PC-9 (cell line): ENCODE measurements around the gene LRRC56. TPM values are rescaled to one million over a fixed set of nuclear protein-coding genes. Genes with fewer than 3 reads are reported as not detected.

Experiments
- BruUV-seq: library from RNA; stranded (reverse); fragments of 400-500 nt; replicated peaks from 2 replicates; lab custom pipeline; 2021; lab: Mats Ljungman, UMichigan
- CTCF ChIA-PET: fragments of 300-600 bp; sonication (Branson Sonifier 250); formaldehyde crosslinking; loops from one replicate; lab custom pipeline; 2022; ENCODE audit warnings: antibody characterized with exemption; lab: Charles Lee
- POLR2A ChIA-PET: fragments of 300-600 bp; sonication (Branson Sonifier 250); formaldehyde crosslinking; loops from one replicate; lab custom pipeline; 2022; ENCODE audit warnings: antibody characterized with exemption; ENCODE audit not compliant: unreplicated experiment; lab: Charles Lee
- DNase-seq, 2 experiments: peaks; one replicate each; pipeline versions ENCODE4 v3.0.0 to v3.0.0-alpha.2; 2015 to 2022; ENCODE audit warnings: mixed read lengths in 1 of 2
- H2AFZ ChIP-seq: fragments of 200-600 bp; sonication (generic); 2 replicates; pipeline ENCODE4 v1.8.1; 2017; ENCODE audit warnings: antibody characterized with exemption
- H3F3A ChIP-seq: fragments of 200-600 bp; sonication (generic); 2 replicates; pipeline ENCODE4 v1.8.1; 2017; ENCODE audit warnings: antibody characterized with exemption, mild to moderate bottlenecking, low read depth; ENCODE audit not compliant: insufficient read depth
- H3K27ac ChIP-seq: fragments of 200-600 bp; sonication (generic); 2 replicates; pipeline ENCODE4 v1.6.1; 2016; ENCODE audit warnings: mixed run types
- H3K27me3 ChIP-seq: fragments of 200-600 bp; sonication (generic); 2 replicates; pipeline ENCODE4 v1.6.1; 2016; ENCODE audit warnings: low read depth, mixed run types; ENCODE audit not compliant: insufficient read depth
- H3K36me3 ChIP-seq: fragments of 200-600 bp; sonication (generic); 2 replicates; pipeline ENCODE4 v1.6.1; 2016; ENCODE audit warnings: low read depth, mixed run types
- H3K4me1 ChIP-seq: fragments of 200-600 bp; sonication (generic); replicated peaks from 2 replicates; pipeline ENCODE4 v1.6.1; 2016; ENCODE audit warnings: mixed run types; ENCODE audit not compliant: insufficient read depth
- H3K4me2 ChIP-seq: fragments of 200-600 bp; sonication (generic); 2 replicates; pipeline ENCODE4 v1.6.1; 2017; ENCODE audit warnings: mixed run types
- H3K4me3 ChIP-seq: fragments of 200-600 bp; sonication (generic); 2 replicates; pipeline ENCODE4 v1.6.1; 2016; ENCODE audit warnings: mixed run types
- H3K79me2 ChIP-seq: fragments of 200-600 bp; sonication (generic); 2 replicates; pipeline ENCODE4 v1.6.1; 2017; ENCODE audit warnings: low read depth, mixed run types
- H3K9me2 ChIP-seq: fragments of 200-600 bp; sonication (generic); 2 replicates; pipeline ENCODE4 v1.8.1; 2017; ENCODE audit warnings: mild to moderate bottlenecking; ENCODE audit not compliant: insufficient read depth
- H3K9me3 ChIP-seq: fragments of 200-600 bp; sonication (generic); 2 replicates; pipeline ENCODE4 v1.8.1; 2016; ENCODE audit warnings: low read depth; ENCODE audit not compliant: insufficient read depth
- H4K20me1 ChIP-seq: fragments of 200-600 bp; sonication (generic); 2 replicates; pipeline ENCODE4 v1.8.1; 2017; ENCODE audit not compliant: insufficient read depth
- EZH2 ChIP-seq: fragments of 200-600 bp; sonication (generic); IDR thresholded peaks from 2 replicates; pipeline ENCODE4 v1.8.0; 2017; ENCODE audit warnings: antibody characterized with exemption, low read depth
- intact Hi-C: fragments of 100-400 bp; cut with micrococcal nuclease; formaldehyde crosslinking; loops from one replicate; pipeline ENCODE4 v1.10.0; 2022; ENCODE audit not compliant: unreplicated experiment
- total RNA-seq: library from RNA; stranded (reverse); gene quantifications from 2 replicates; pipeline ENCODE4 v1.2.3, GENCODE V29; 2021
- TF ChIP-seq, protein P1 (sequence below): fragments of 200-600 bp; sonication (generic); conservative IDR thresholded peaks from 2 replicates; pipeline ENCODE4 v1.6.1; 2017; ENCODE audit warnings: mixed run types, antibody characterized with exemption, mild to moderate bottlenecking, moderate library complexity

The LRRC56 gene
- total RNA-seq, 1 experiment from 2014 or later = 5.0 TPM

DNA sequence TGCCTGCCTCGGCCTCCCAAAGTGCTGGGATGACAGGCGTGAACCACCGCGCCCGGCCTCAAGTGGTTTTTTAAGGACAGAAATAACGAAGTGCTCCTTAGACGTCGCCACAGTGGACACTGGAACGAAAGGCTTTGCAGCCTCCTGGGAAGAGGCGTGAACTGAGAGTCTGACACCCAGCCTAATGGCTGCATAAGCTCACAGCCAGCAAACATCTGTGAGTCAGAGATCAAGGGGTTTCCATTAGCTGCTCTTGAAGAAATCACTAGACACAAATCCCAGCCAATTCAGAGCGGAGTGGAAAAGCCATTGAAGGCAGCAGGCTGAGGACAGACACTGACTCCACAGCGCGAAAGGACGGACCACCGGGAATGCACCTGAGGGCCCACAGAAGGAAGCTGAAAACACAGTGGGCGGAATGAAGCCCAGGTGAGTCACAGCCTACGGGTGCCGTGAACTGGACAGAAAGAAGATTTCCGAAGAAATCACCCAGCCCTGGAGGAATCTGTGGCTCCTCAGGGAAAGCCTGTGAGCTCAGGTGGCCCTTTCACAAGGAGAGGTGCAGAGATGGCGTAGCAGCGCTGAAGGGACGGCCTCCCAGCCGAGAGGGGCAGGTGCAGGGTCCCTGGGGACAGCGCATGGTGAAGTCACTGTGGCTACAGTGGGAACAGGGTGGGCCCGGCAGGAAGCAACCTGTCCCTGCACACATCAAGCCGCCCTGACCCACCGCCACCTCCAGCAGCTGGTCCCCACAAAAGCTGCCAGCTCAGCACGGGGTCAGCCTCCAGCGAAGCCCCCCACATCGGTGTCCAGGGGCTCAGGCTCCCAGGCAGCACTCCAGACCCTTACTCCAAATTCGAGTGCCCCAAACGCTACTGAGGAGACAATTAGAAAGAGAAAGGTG, 11.6 kb downstream of the LRRC56 start:
- ChIA-PET POLR2A (no interaction called here), CTCF (no interaction called here)
- no TSS peak for BruUV-seq
- H3K27me3 ChIP-seq = no peaks in the 10 kb centered on the region
- intact Hi-C loops = no loop called here
- no peak overlapping the region for H2AFZ ChIP-seq
- H3K79me2 ChIP-seq = no peaks in the 10 kb centered on the region
- no peaks in the 10 kb centered on the region for H3K9me2 ChIP-seq
- H3K4me2 ChIP-seq = no peak overlapping the region
- no peak for DNase-seq
- TF ChIP-seq, protein P1, sequence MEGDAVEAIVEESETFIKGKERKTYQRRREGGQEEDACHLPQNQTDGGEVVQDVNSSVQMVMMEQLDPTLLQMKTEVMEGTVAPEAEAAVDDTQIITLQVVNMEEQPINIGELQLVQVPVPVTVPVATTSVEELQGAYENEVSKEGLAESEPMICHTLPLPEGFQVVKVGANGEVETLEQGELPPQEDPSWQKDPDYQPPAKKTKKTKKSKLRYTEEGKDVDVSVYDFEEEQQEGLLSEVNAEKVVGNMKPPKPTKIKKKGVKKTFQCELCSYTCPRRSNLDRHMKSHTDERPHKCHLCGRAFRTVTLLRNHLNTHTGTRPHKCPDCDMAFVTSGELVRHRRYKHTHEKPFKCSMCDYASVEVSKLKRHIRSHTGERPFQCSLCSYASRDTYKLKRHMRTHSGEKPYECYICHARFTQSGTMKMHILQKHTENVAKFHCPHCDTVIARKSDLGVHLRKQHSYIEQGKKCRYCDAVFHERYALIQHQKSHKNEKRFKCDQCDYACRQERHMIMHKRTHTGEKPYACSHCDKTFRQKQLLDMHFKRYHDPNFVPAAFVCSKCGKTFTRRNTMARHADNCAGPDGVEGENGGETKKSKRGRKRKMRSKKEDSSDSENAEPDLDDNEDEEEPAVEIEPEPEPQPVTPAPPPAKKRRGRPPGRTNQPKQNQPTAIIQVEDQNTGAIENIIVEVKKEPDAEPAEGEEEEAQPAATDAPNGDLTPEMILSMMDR = no peak
- TF ChIP-seq EZH2 = no peak
- H3K4me3 ChIP-seq = no peak overlapping the region
- no peak overlapping the region for H3K27ac ChIP-seq
- H4K20me1 ChIP-seq = no peaks in the 10 kb centered on the region
- H3K4me1 ChIP-seq = no peaks in the 10 kb centered on the region
- H3K9me3 ChIP-seq = no peaks in the 10 kb centered on the region
- H3F3A ChIP-seq = no peaks in the 10 kb centered on the region
- no peaks in the 10 kb centered on the region for H3K36me3 ChIP-seq

DNA sequence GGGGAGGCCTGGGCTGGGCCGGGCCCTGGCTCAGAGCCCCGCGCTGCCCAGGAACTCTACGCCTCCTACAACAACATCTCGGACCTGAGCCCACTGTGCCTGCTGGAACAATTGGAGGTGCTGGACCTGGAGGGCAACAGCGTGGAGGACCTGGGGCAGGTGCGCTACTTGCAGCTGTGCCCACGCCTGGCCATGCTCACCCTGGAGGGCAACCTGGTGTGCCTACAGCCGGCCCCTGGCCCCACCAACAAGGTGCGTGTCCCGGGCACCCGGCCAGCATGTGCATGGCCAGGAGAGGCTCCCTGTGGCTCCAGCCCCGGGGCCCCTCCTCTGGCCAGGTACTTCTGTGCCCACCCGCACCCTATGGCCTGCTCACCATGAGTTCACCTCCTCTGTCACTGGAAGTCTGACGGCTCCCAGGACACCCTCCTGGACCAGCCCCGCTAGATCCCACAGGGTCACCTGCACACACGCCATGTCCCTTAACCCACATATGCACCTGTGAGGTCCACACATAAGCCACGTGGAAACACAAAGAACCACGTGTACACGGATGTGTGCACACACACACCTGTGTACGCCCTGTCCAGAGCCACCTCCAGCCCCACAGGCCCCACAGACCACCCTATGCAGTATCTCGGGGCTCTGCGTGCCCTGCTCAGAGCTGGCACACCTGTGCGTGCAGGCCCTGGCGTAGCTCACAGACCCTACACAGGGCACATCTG, 12.9 kb downstream of the LRRC56 start:
- Histone ChIP-seq H3F3A (no peaks in the 10 kb centered on the region), H3K79me2 (no peaks in the 10 kb centered on the region), H3K36me3 (no peaks in the 10 kb centered on the region), H4K20me1 (no peaks in the 10 kb centered on the region), H3K9me3 (no peaks in the 10 kb centered on the region), H3K9me2 (no peaks in the 10 kb centered on the region), H3K4me3 (no peak overlapping the region), H3K27me3 (no peaks in the 10 kb centered on the region), H2AFZ (no peak overlapping the region), H3K4me1 (no peaks in the 10 kb centered on the region), H3K4me2 (no peak overlapping the region), H3K27ac (no peak overlapping the region)
- DNase-seq = no peak
- no TSS peak for BruUV-seq
- intact Hi-C loops = no loop called here
- POLR2A ChIA-PET = no interaction called here
- TF ChIP-seq, protein P1 = no peak
- TF ChIP-seq EZH2 = no peak
- CTCF ChIA-PET = no interaction called here

DNA sequence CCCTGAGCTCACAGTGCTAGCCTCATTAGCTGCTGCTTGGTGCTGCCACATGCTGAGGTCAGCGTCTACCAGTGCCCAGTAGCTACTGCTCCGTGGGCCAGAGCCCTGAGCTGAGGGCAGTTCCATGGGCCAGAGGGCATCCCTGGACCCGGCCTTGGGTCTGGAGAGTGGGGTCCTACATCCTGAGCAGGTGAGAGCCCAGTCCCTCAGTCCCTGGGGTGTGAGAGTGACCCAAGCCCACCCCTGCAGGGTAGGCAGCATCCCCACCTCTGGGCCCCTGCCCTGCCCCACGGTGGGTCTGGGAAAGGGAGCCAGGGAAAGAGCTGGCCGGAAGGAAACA, 13.4 kb downstream of the LRRC56 start:
- H3K4me3 ChIP-seq = no peak overlapping the region
- no TSS peak for BruUV-seq
- no peaks in the 10 kb centered on the region for H4K20me1 ChIP-seq
- H3K4me1 ChIP-seq = no peaks in the 10 kb centered on the region
- H3K4me2 ChIP-seq = no peak overlapping the region
- no peaks in the 10 kb centered on the region for H3K9me2 ChIP-seq
- no peak for DNase-seq
- TF ChIP-seq, protein P1 = no peak
- no peak for TF ChIP-seq EZH2
- no peaks in the 10 kb centered on the region for H3K36me3 ChIP-seq
- H3K27ac ChIP-seq = no peak overlapping the region
- intact Hi-C loops = no loop called here
- ChIA-PET POLR2A (interaction anchor here (0.6 kb wide), 2 partner anchors 146 to 226 kb away, joined by 3 to 6 read pairs; no protein-coding TSS in a partner anchor), CTCF (no interaction called here)
- no peaks in the 10 kb centered on the region for H3K27me3 ChIP-seq
- H2AFZ ChIP-seq = no peak overlapping the region
- no peaks in the 10 kb centered on the region for H3K9me3 ChIP-seq
- no peaks in the 10 kb centered on the region for H3F3A ChIP-seq
- H3K79me2 ChIP-seq = no peaks in the 10 kb centered on the region
